LNCAP (cell line): Measurements from ENCODE around the gene C1QL2.

ENCODE experiments used
- CTCF ChIP-seq: fragments of 450-650 bp; IDR thresholded peaks from 2 replicates; pipeline ENCODE4 v1.5.1; 2017; ENCODE audit warnings: mild to moderate bottlenecking

Gene C1QL2

GRCh38 chr2:119117891-119118882, 40.4 kb downstream of the C1QL2 start:
- no peak for TF ChIP-seq CTCF

GRCh38 chr2:119117408-119117807, 41.1 kb downstream of the C1QL2 start:
- TF ChIP-seq CTCF = no peak

- no peak for TF ChIP-seq CTCF
Measured at GRCh38 chr2:119116411-119117295, 41.9 kb downstream of the C1QL2 start.

- TF ChIP-seq CTCF = no peak
Measured at GRCh38 chr2:119114266-119114665, 44.3 kb downstream of the C1QL2 start.

- no peak for TF ChIP-seq CTCF
Measured at GRCh38 chr2:119113489-119113770, 45.1 kb downstream of the C1QL2 start.

- no peak for TF ChIP-seq CTCF
Measured at GRCh38 chr2:119112770-119113488, 45.6 kb downstream of the C1QL2 start.

GRCh38 chr2:119112230-119112629, 46.3 kb downstream of the C1QL2 start:
- TF ChIP-seq CTCF = no peak
